Choroid plexus epithelial cell (primary cell): ENCODE data around the gene ARAP2.

Experiments
- DNase-seq: peaks from one replicate; pipeline ENCODE4 v3.0.0-alpha.2; 2010; ENCODE audit warnings: low read depth
- H3K4me3 ChIP-seq: 2 replicates; pipeline ENCODE4 v1.5.1; 2011; ENCODE audit warnings: low read depth, mild to moderate bottlenecking, control low read depth, low read length, moderate library complexity
- TF ChIP-seq, protein P1 (sequence below): conservative IDR thresholded peaks from 2 replicates; pipeline ENCODE4 v1.5.1; 2011; ENCODE audit warnings: low read depth, mild to moderate bottlenecking, control low read depth, inconsistent platforms, low read length, moderate library complexity

ARAP2 gene

GRCh38 chr4:36277533-36277932 lies 33.2 kb upstream of the ARAP2 start:
- TF ChIP-seq, protein P1, sequence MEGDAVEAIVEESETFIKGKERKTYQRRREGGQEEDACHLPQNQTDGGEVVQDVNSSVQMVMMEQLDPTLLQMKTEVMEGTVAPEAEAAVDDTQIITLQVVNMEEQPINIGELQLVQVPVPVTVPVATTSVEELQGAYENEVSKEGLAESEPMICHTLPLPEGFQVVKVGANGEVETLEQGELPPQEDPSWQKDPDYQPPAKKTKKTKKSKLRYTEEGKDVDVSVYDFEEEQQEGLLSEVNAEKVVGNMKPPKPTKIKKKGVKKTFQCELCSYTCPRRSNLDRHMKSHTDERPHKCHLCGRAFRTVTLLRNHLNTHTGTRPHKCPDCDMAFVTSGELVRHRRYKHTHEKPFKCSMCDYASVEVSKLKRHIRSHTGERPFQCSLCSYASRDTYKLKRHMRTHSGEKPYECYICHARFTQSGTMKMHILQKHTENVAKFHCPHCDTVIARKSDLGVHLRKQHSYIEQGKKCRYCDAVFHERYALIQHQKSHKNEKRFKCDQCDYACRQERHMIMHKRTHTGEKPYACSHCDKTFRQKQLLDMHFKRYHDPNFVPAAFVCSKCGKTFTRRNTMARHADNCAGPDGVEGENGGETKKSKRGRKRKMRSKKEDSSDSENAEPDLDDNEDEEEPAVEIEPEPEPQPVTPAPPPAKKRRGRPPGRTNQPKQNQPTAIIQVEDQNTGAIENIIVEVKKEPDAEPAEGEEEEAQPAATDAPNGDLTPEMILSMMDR = no peak
- no peak overlapping the region for H3K4me3 ChIP-seq
- DNase-seq = no peak

DNA sequence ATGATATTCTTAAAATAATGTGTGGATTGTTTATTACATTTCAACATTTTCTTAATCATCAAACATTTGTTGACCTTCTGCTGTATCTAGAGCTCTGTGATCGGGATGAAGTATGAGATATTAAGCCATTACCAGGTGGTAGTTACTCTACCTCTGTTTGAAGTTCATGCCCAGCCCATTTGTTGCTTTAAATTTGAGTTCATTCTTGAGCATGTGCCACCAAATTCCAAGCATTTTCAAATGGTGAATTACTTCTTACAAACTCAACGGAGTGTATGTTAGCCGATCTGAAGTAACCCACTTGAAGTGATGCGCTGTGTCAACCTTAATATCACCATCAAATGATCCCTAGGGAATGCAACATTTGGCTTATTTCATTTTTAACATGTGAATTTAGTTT lies 29.8 kb upstream of the ARAP2 start:
- TF ChIP-seq, protein P1 = no peak
- DNase-seq = peak; percentile 9
- no peak overlapping the region for H3K4me3 ChIP-seq

GRCh38 chr4:36273276-36273675 lies 29.0 kb upstream of the ARAP2 start:
- TF ChIP-seq, protein P1 = no peak
- no peak for DNase-seq
- H3K4me3 ChIP-seq = no peak overlapping the region

GRCh38 chr4:36269533-36270173 lies 25.3 kb upstream of the ARAP2 start:
- no peak overlapping the region for H3K4me3 ChIP-seq
- DNase-seq = no peak
- TF ChIP-seq, protein P1 = no peak

- TF ChIP-seq, protein P1 = no peak
- no peak overlapping the region for H3K4me3 ChIP-seq
- no peak for DNase-seq
Measured at GRCh38 chr4:36269101-36269500, 24.8 kb upstream of the ARAP2 start.

DNA sequence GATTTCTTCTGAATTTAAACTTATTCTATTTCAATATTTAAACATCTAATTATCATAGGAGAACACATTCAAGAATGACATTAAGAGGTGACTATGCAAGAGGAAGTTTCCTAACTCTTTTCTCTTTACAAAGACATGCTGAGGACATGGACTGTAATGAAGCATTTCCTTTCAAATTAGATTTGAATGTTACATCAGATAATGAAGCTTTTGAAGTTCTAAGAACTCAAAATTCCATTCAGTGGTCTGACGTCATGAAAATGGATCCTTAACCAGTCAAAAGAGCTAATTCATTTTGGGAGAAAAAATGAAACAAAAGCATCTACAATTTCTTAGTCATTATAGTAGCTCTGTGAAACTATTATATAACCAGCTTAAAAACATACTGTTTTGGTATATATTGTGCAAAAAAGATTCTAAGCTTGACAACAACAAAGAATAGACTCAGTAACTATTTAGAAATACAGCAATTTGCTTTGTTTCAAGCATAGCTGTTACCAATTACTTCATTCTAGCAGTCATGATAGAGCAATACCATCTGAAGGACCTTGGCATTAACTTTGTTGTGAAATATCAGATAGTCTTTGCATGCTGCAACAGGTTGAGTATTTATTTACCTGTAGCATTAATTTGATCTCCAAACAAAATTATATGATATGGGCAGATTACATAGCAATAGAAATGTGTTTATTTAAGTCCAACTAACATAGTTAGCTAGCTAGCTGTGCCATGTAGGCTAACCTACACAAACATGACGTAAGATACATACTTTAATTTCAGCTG lies 23.4 kb upstream of the ARAP2 start:
- no peak for DNase-seq
- TF ChIP-seq, protein P1 = no peak
- no peak overlapping the region for H3K4me3 ChIP-seq

- DNase-seq = no peak
- TF ChIP-seq, protein P1 = no peak
- H3K4me3 ChIP-seq = no peak overlapping the region
Measured at GRCh38 chr4:36264207-36264826, 20.0 kb upstream of the ARAP2 start.
